ENCODE data around the gene LIMK2.

GRCh38 chr22:31290494-31291471 is 78.7 kb downstream of the LIMK2 start:
- TF ChIP-seq POLR2A (IDR thresholded peaks at IDR 0.05; ENCODE audit: low read length): peak; percentile 81
- no peak for TF ChIP-seq GATA1 (IDR thresholded peaks at IDR 0.05; ENCODE audit: low read depth, low read length)
